Right lobe of liver (tissue), 4 donors: ENCODE data around the gene VEZT.

ENCODE experiments used
- CTCF ChIP-seq, 4 donors: fragments of 200-600 bp in 3 of 4; fragments of 450-650 bp in 1 of 4; IDR thresholded peaks; one replicate each; pipeline versions ENCODE4 v1.5.1 to v1.8.0; 2016 to 2022; ENCODE audit warnings: antibody characterized with exemption in 4 of 4, mild to moderate bottlenecking in 2 of 4
- POLR2A ChIP-seq: fragments of 450-650 bp; IDR thresholded peaks from one replicate; pipeline ENCODE4 v1.6.1; 2017; ENCODE audit warnings: antibody characterized with exemption, mild to moderate bottlenecking
- donor health status: DM: no; HTN: no; CAD: no.
- donor health status: DM: no; HTN: no; CAD: no.
- donor health status: DM: no; HTN: yes; CAD: no.

GRCh38 chr12:95271465-95271864 lies 53.9 kb downstream of the VEZT start:
- TF ChIP-seq POLR2A (no peak), CTCF (IDR thresholded peaks at IDR 0.05) (no peak)
